HepG2 (cell line): ENCODE results near the gene SOAT1. TPM values are rescaled to one million over a fixed set of nuclear protein-coding genes. Genes with fewer than 3 reads are reported as not detected.

ENCODE experiments used
- ATAC-seq: fragments of 200-7000 bp; cut with Tn5 transposase; 3 replicates; pipeline ENCODE4 v1.9.1; 2020; ENCODE audit warnings: mild to moderate bottlenecking, moderate library complexity
- BruUV-seq: library from RNA; stranded (reverse); fragments of 400-500 nt; replicated peaks from 2 replicates; lab custom pipeline; 2021; lab: Mats Ljungman, UMichigan
- CTCF ChIA-PET: fragments of 300-600 bp; formaldehyde crosslinking; extraction: SDS; loops from one replicate; lab custom pipeline; 2021; ENCODE audit warnings: low total read pairs, inconsistent platforms, low intra/inter-chr PET ratio; lab: Yijun Ruan, JAX
- POLR2A ChIA-PET: fragments of 350-600 bp; sonication (Branson Sonifier 250); formaldehyde crosslinking; loops from one replicate; lab custom pipeline; 2020; ENCODE audit warnings: antibody characterized with exemption, inconsistent platforms; lab: Yijun Ruan, JAX
- DNase-seq: peaks from one replicate; pipeline ENCODE4 v3.0.0-alpha.2; 2015; ENCODE audit warnings: low spot score
- FAIRE-seq: peaks from 3 replicates; lab custom pipeline; 2011; peaks lifted over from hg19 to GRCh38; lab: Jason Lieb, UNC
- H2AFZ ChIP-seq: one replicate; pipeline ENCODE4 v1.6.1; 2011; ENCODE audit warnings: low read length, inconsistent platforms
- H3K27ac ChIP-seq: fragments of 300-600 bp; 3 replicates; pipeline ENCODE4 v1.8.0; 2011; ENCODE audit warnings: mixed run types, mild to moderate bottlenecking, mixed read lengths, low read length, inconsistent platforms; ENCODE audit not compliant: insufficient read depth; ENCODE audit errors: extremely low read length
- H3K27me3 ChIP-seq, 2 experiments: fragments of 200-600 bp in 1 of 2; 2 replicates in 1 of 2; 3 replicates in 1 of 2; pipeline versions ENCODE4 v1.6.0 to v1.8.0; 2011; ENCODE audit warnings: low read length in 2 of 2, mild to moderate bottlenecking in 2 of 2, moderate library complexity in 2 of 2, inconsistent platforms in 1 of 2; ENCODE audit not compliant: insufficient read depth in 2 of 2, control insufficient read depth in 1 of 2
- H3K36me3 ChIP-seq, 2 experiments: fragments of 200-600 bp in 1 of 2; replicated peaks in 1 of 2; 2 replicates in 1 of 2; 3 replicates in 1 of 2; pipeline versions ENCODE4 v1.5.1 to v1.8.0; 2011; ENCODE audit warnings: low read length in 2 of 2, inconsistent platforms in 1 of 2; ENCODE audit not compliant: insufficient read depth in 2 of 2, control insufficient read depth in 1 of 2
- H3K4me1 ChIP-seq: 2 replicates; pipeline ENCODE4 v1.5.1; 2012; ENCODE audit warnings: low read length, inconsistent platforms; ENCODE audit not compliant: insufficient read depth
- H3K4me2 ChIP-seq: 2 replicates; pipeline ENCODE4 v1.6.0; 2011; ENCODE audit warnings: low read depth, low read length, inconsistent platforms
- H3K4me3 ChIP-seq, 3 experiments: fragments of 200-600 bp in 1 of 3; sonication (generic), shearing (Covaris generic) in 1 of 3; replicated peaks in 1 of 3; 2 replicates each; pipeline ENCODE4 v1.5.1; 2011 to 2016; ENCODE audit warnings: low read length in 3 of 3, inconsistent platforms in 2 of 3, low read depth in 2 of 3, mild to moderate bottlenecking in 2 of 3, control low read depth in 1 of 3, mixed read lengths in 1 of 3; ENCODE audit not compliant: insufficient read depth in 1 of 3
- H3K79me2 ChIP-seq: one replicate; pipeline ENCODE4 v1.6.1; 2011; ENCODE audit warnings: low read length, inconsistent platforms; ENCODE audit not compliant: insufficient read depth
- H3K9ac ChIP-seq: 2 replicates; pipeline ENCODE4 v1.6.0; 2011; ENCODE audit warnings: mild to moderate bottlenecking, low read depth, low read length, inconsistent platforms; ENCODE audit not compliant: insufficient read depth
- H3K9me3 ChIP-seq: 2 replicates; pipeline ENCODE4 v1.5.1; 2012; ENCODE audit warnings: mild to moderate bottlenecking, low read length
- H4K20me1 ChIP-seq: 2 replicates; pipeline ENCODE4 v1.6.0; 2011; ENCODE audit warnings: inconsistent platforms, mild to moderate bottlenecking, low read length, moderate library complexity; ENCODE audit not compliant: insufficient read depth
- CC2D1A ChIP-seq: sonication (generic); formaldehyde crosslinking; IDR thresholded peaks from 2 replicates; pipeline ENCODE4 v1.8.1; 2023; ENCODE audit warnings: mild to moderate bottlenecking, missing genetic modification reagents
- GABPB1 ChIP-seq: IDR thresholded peaks from 2 replicates; pipeline ENCODE4 v1.6.1; 2016; ENCODE audit warnings: mild to moderate bottlenecking, missing genetic modification reagents, moderate library complexity, missing compliant biosample characterization
- LCORL ChIP-seq, 2 experiments: fragments of 450-650 bp in 1 of 2; sonication (generic) in 1 of 2; formaldehyde crosslinking in 1 of 2; IDR thresholded peaks; 2 replicates each; pipeline versions ENCODE4 v1.5.0 to v1.6.1; 2017 to 2020; ENCODE audit warnings: antibody characterized with exemption in 1 of 2, missing genetic modification reagents in 1 of 2
- MAFK ChIP-seq, 2 experiments: IDR thresholded peaks in 1 of 2; conservative IDR thresholded peaks in 1 of 2; 2 replicates each; pipeline ENCODE4 v1.6.1; 2011; ENCODE audit warnings: improper control_type of control experiment in 2 of 2, low read length in 2 of 2
- MIER3 ChIP-seq: IDR thresholded peaks from 2 replicates; pipeline ENCODE4 v1.6.1; 2016; ENCODE audit warnings: missing compliant biosample characterization, borderline replicate concordance
- NONO ChIP-seq, 2 experiments: fragments of 450-650 bp in 1 of 2; sonication (generic) in 1 of 2; formaldehyde crosslinking in 1 of 2; IDR thresholded peaks in 1 of 2; conservative IDR thresholded peaks in 1 of 2; 2 replicates each; pipeline versions ENCODE4 v1.6.1 to v1.8.0; 2017 to 2022; ENCODE audit warnings: mild to moderate bottlenecking in 1 of 2, missing genetic modification reagents in 1 of 2, moderate library complexity in 1 of 2
- SP140L ChIP-seq: sonication (generic); formaldehyde crosslinking; IDR thresholded peaks from 2 replicates; pipeline ENCODE4 v1.4.0; 2020; ENCODE audit warnings: missing genetic modification reagents, borderline replicate concordance
- TARDBP ChIP-seq: sonication (generic); formaldehyde crosslinking; IDR thresholded peaks from 2 replicates; pipeline ENCODE4 v1.8.0; 2022; ENCODE audit warnings: mild to moderate bottlenecking, missing genetic modification reagents
- TEAD2 ChIP-seq: sonication (generic); formaldehyde crosslinking; IDR thresholded peaks from 2 replicates; pipeline ENCODE4 v1.9.0; 2021; ENCODE audit warnings: missing genetic modification reagents
- ZNF556 ChIP-seq: sonication (generic); formaldehyde crosslinking; IDR thresholded peaks from 2 replicates; pipeline ENCODE4 v1.4.0; 2020; ENCODE audit warnings: mild to moderate bottlenecking, missing genetic modification reagents, borderline replicate concordance
- ZNF678 ChIP-seq: sonication (generic); formaldehyde crosslinking; IDR thresholded peaks from 2 replicates; pipeline ENCODE4 v1.4.0; 2020; ENCODE audit warnings: mild to moderate bottlenecking, missing genetic modification reagents
- ZNF772 ChIP-seq: sonication (generic); formaldehyde crosslinking; IDR thresholded peaks from 2 replicates; pipeline ENCODE4 v1.5.0; 2020; ENCODE audit warnings: mild to moderate bottlenecking, missing genetic modification reagents
- ZSCAN29 ChIP-seq: sonication (generic); formaldehyde crosslinking; conservative IDR thresholded peaks from 2 replicates; pipeline ENCODE4 v1.4.0; 2020; ENCODE audit warnings: mild to moderate bottlenecking, missing genetic modification reagents
- WGBS: methylation state at CpG from one replicate; pipeline ENCODE4 v1.1.6; 2017; ENCODE audit warnings: low lambda C conversion rate; 5-methylcytosine and 5-hydroxymethylcytosine counted together
- in situ Hi-C: cut with HindIII; loops from 2 replicates; pipeline ENCODE4 v1.10.0; 2017; ENCODE audit warnings: low pct_unique_long_range_greater_than_20kb; ENCODE audit not compliant: extremely low pct_ligation_motif_present
- intact Hi-C: fragments of 100-400 bp; cut with micrococcal nuclease; formaldehyde crosslinking; loops from one replicate; pipeline ENCODE4 v1.10.0; 2022; ENCODE audit not compliant: unreplicated experiment
- polyA plus RNA-seq, 8 experiments: library from polyadenylated mRNA; depleted of rRNA in 3 of 8; stranded (reverse) in 7 of 8; unstranded in 1 of 8; fragments of >200 nt; fragmentation: Illumina TruSeq in 4 of 8; extraction: Trizol in 4 of 8; gene quantifications; 2 replicates each; pipeline versions ENCODE4 v1.2.1 to v1.2.3, GENCODE V29; 2011 to 2016; ENCODE audit warnings: low read depth in 4 of 8, missing spikeins in 1 of 8, mixed read lengths in 1 of 8; ENCODE audit not compliant: insufficient read depth in 1 of 8
- total RNA-seq, 5 experiments: library from RNA; depleted of rRNA; stranded (reverse); fragments of >200 nt; fragmentation: Illumina TruSeq; extraction: Trizol; gene quantifications; 2 replicates each; pipeline ENCODE4 v1.2.3, GENCODE V29; 2016; ENCODE audit warnings: low read depth in 1 of 5
- TF ChIP-seq, protein P1 (sequence below): sonication (generic); formaldehyde crosslinking; IDR thresholded peaks from 2 replicates; pipeline ENCODE4 v1.5.1; 2020; ENCODE audit warnings: missing genetic modification reagents, mild to moderate bottlenecking, borderline replicate concordance
- TF ChIP-seq, protein P2 (sequence below): sonication (generic); formaldehyde crosslinking; IDR thresholded peaks from 2 replicates; pipeline ENCODE4 v1.9.0; 2021; ENCODE audit warnings: missing genetic modification reagents, mild to moderate bottlenecking, borderline replicate concordance
- TF ChIP-seq, protein P3 (sequence below): sonication (generic); formaldehyde crosslinking; IDR thresholded peaks from 2 replicates; pipeline ENCODE4 v1.4.0; 2020; ENCODE audit warnings: missing genetic modification reagents
- TF ChIP-seq, protein P4 (sequence below): sonication (generic); formaldehyde crosslinking; conservative IDR thresholded peaks from 2 replicates; pipeline ENCODE4 v1.4.0; 2020; ENCODE audit warnings: missing genetic modification reagents

SOAT1 gene
- total and polyA plus RNA-seq, 2 of the 13 experiments (the other 11 are each of a cell fraction or from before 2014, with no cell fraction given) = 22.3 to 52.0 TPM

- TF ChIP-seq SP140L (CRISPR knock-in tag) (no peak), CC2D1A (no peak), NONO (IDR thresholded peaks at IDR 0.05) (no peak), NONO (CRISPR knock-in tag; conservative IDR thresholded peaks at IDR 0.05) (no peak)
Observed at GRCh38 chr1:179310291-179310690, 16.7 kb downstream of the SOAT1 start (continued).

DNA sequence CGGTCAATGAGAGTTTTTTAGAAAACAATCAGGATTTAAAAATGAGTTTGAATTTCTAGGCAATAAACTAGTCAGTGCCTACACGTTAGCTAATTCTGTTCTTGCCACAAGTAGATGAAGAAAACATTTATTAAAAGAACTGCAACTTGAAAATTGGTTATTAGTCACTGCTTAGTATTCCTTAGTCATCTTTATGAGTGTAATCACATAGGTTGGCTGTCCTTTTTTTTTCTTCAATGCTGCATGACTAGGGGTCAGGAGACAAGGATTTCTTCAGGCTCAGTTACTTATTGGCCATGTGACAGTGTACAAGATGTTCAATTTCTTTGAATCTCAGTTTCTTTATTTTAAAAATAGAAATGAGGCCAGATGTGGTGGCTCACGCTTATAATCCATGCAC is 17.1 kb downstream of the SOAT1 start:
- Histone ChIP-seq H3K9ac (no peak overlapping the region), H3K36me3 (peaks cover 0 to 26% of the 10 kb centered on the region in 2 experiments; a peak in 3 of 5 replicates), H3K27me3 (no peaks in the 10 kb centered on the region), H3K27ac (no peak overlapping the region), H3K4me3 (no peak overlapping the region), H2AFZ (no peak overlapping the region), H3K4me2 (no peak overlapping the region), H3K4me1 (no peaks in the 10 kb centered on the region), H4K20me1 (no peaks in the 10 kb centered on the region), H3K79me2 (peaks cover 6% of the 10 kb centered on the region), H3K9me3 (no peaks in the 10 kb centered on the region)
- WGBS = 94% methylated on average over 3 of the region's 3 CpGs
- FAIRE-seq = no peak
- DNase-seq = no peak
- CTCF ChIA-PET = no interaction called here
- intact Hi-C loops (no loop called here), in situ Hi-C loops (no loop called here)
- ATAC-seq = no peak
- BruUV-seq = no TSS peak
- POLR2A ChIA-PET = no interaction called here
- TF ChIP-seq TEAD2 (CRISPR knock-in tag) (no peak), ZNF772 (CRISPR knock-in tag) (no peak), ZNF556 (no peak), LCORL (IDR thresholded peaks at IDR 0.05) (no peak), LCORL (CRISPR knock-in tag; IDR thresholded peaks at IDR 0.05) (no peak), MIER3 (CRISPR knock-in tag) (no peak), ZSCAN29 (CRISPR knock-in tag) (no peak), ZNF678 (CRISPR knock-in tag) (no peak), TARDBP (no peak), GABPB1 (no peak), MAFK (conservative IDR thresholded peaks at IDR 0.05 in 1 of 2, IDR thresholded peaks at IDR 0.05 in 1 of 2; ENCODE audit: low read length in 2 of 2) (no peak)
- TF ChIP-seq, protein P1, sequence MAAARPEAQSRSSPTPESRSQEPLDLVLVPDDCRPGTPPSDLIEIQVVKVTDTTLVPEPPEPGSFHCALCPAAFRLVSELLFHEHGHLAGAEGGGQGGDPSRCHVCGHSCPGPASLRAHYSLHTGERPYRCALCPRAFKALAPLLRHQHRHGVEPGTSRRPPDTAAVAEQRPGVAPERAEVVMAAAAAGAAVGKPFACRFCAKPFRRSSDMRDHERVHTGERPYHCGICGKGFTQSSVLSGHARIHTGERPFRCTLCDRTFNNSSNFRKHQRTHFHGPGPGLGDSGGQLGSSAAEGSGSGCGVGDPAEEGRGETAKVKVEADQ (CRISPR knock-in tag) = no peak
- TF ChIP-seq, protein P2, sequence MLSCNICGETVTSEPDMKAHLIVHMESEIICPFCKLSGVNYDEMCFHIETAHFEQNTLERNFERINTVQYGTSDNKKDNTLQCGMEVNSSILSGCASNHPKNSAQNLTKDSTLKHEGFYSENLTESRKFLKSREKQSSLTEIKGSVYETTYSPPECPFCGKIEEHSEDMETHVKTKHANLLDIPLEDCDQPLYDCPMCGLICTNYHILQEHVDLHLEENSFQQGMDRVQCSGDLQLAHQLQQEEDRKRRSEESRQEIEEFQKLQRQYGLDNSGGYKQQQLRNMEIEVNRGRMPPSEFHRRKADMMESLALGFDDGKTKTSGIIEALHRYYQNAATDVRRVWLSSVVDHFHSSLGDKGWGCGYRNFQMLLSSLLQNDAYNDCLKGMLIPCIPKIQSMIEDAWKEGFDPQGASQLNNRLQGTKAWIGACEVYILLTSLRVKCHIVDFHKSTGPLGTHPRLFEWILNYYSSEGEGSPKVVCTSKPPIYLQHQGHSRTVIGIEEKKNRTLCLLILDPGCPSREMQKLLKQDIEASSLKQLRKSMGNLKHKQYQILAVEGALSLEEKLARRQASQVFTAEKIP (CRISPR knock-in tag) = no peak
- TF ChIP-seq, protein P3, sequence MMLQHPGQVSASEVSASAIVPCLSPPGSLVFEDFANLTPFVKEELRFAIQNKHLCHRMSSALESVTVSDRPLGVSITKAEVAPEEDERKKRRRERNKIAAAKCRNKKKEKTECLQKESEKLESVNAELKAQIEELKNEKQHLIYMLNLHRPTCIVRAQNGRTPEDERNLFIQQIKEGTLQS (CRISPR knock-in tag) = no peak
- TF ChIP-seq, protein P4, sequence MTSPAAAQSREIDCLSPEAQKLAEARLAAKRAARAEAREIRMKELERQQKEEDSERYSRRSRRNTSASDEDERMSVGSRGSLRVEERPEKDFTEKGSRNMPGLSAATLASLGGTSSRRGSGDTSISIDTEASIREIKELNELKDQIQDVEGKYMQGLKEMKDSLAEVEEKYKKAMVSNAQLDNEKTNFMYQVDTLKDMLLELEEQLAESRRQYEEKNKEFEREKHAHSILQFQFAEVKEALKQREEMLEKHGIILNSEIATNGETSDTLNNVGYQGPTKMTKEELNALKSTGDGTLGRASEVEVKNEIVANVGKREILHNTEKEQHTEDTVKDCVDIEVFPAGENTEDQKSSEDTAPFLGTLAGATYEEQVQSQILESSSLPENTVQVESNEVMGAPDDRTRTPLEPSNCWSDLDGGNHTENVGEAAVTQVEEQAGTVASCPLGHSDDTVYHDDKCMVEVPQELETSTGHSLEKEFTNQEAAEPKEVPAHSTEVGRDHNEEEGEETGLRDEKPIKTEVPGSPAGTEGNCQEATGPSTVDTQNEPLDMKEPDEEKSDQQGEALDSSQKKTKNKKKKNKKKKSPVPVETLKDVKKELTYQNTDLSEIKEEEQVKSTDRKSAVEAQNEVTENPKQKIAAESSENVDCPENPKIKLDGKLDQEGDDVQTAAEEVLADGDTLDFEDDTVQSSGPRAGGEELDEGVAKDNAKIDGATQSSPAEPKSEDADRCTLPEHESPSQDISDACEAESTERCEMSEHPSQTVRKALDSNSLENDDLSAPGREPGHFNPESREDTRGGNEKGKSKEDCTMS (CRISPR knock-in tag) = no peak
